GM18498 (cell line): Measurements from ENCODE around the gene TXNDC15.
A peak's percentile ranks its signal among the peaks of the same experiment; 100 is the strongest.
"Not testable (repeated sequence)": the region's sequence is repeated elsewhere in the genome, so short reads cannot be mapped to it uniquely, and the experiment has no call there.

Source experiments
- ATAC-seq: cut with Tn5 transposase; IDR thresholded peaks from one replicate; pipeline ENCODE4 v1.9.1; 2021; ENCODE audit warnings: mild to moderate bottlenecking, moderate library complexity; ENCODE audit not compliant: unreplicated experiment

TXNDC15 gene

GRCh38 chr5:134873987-134874830 lies at the start of gene TXNDC15:
Gene TXNDC15 (plus strand): TSS chr5:134874371. CDS start chr5:134874428, 57 bp downstream.
- ATAC-seq, result peak; percentile 82

- ATAC-seq, result no peak
Observed at GRCh38 chr5:134824681-134825080, 49.5 kb upstream of the TXNDC15 start.

- ATAC-seq, result no peak
Observed at GRCh38 chr5:134825212-134825611, 49.0 kb upstream of the TXNDC15 start.

- ATAC-seq, result no peak
Observed at GRCh38 chr5:134833340-134834032, 40.7 kb upstream of the TXNDC15 start.

- no peak for ATAC-seq
Observed at GRCh38 chr5:134835623-134836022, 38.5 kb upstream of the TXNDC15 start.

GRCh38 chr5:134837530-134838181 lies 36.5 kb upstream of the TXNDC15 start:
- no peak for ATAC-seq

- ATAC-seq, result not testable (repeated sequence)
Observed at GRCh38 chr5:134838361-134838760, 35.8 kb upstream of the TXNDC15 start.

- ATAC-seq, result no peak
Observed at GRCh38 chr5:134840811-134841210, 33.4 kb upstream of the TXNDC15 start.

GRCh38 chr5:134844252-134844651 lies 29.9 kb upstream of the TXNDC15 start:
- no peak for ATAC-seq

- ATAC-seq, result no peak
Observed at GRCh38 chr5:134845335-134845851, 28.8 kb upstream of the TXNDC15 start.

GRCh38 chr5:134845852-134846640 lies 28.1 kb upstream of the TXNDC15 start, which contains the start of gene C5orf24:
Gene C5orf24 (plus strand): TSS chr5:134845968. CDS start chr5:134854901, 8,933 bp downstream.
- ATAC-seq, result peak; percentile 95

GRCh38 chr5:134846641-134846960 lies 27.6 kb upstream of the TXNDC15 start:
- peak; percentile 3 for ATAC-seq

GRCh38 chr5:134849434-134849933 lies 24.7 kb upstream of the TXNDC15 start:
- not testable (repeated sequence) for ATAC-seq

- no peak for ATAC-seq
Observed at GRCh38 chr5:134851307-134851923, 22.8 kb upstream of the TXNDC15 start.

GRCh38 chr5:134856465-134856864 lies 17.7 kb upstream of the TXNDC15 start:
- ATAC-seq, result not testable (repeated sequence)

- no peak for ATAC-seq
Observed at GRCh38 chr5:134857401-134857800, 16.8 kb upstream of the TXNDC15 start.

- ATAC-seq, result no peak
Observed at GRCh38 chr5:134864707-134865106, 9.5 kb upstream of the TXNDC15 start.

GRCh38 chr5:134873494-134873893 lies 677 bp upstream of the TXNDC15 start:
- no peak for ATAC-seq

- peak; percentile 32 for ATAC-seq
Observed at GRCh38 chr5:134874831-134875655, 872 bp downstream of the TXNDC15 start.
